Transverse colon (tissue), 3 donors: ENCODE measurements around the gene WWC1.

Experiments
- EP300 ChIP-seq: sonication (generic); formaldehyde crosslinking; IDR thresholded peaks from one replicate; pipeline ENCODE4 v1.6.1; 2017; ENCODE audit warnings: antibody characterized with exemption, low read depth
- POLR2A ChIP-seq: fragments of 450-650 bp; IDR thresholded peaks from one replicate; pipeline ENCODE4 v1.6.1; 2016; ENCODE audit warnings: antibody characterized with exemption, mild to moderate bottlenecking, moderate library complexity
- POLR2AphosphoS5 ChIP-seq, 3 donors: sonication (generic); formaldehyde crosslinking; IDR thresholded peaks; one replicate each; pipeline ENCODE4 v1.6.1; 2016; ENCODE audit warnings: antibody characterized with exemption in 3 of 3

- TF ChIP-seq EP300 (no peak), POLR2AphosphoS5 (IDR thresholded peaks at IDR 0.05) (peak in 1 of 3 donors; percentile 39), POLR2A (no peak)
These were observed 2.8 kb upstream of the WWC1 start for GRCh38 chr5:168288349-168289245.
